SIG-M5 (cell line): ENCODE measurements around the gene RDH14.

ENCODE experiments used
- DNase-seq: peaks from one replicate; lab custom pipeline; 2025; lab: John Stamatoyannopoulos, UW

The RDH14 gene

GRCh38 chr2:18520451-18521425, 39.7 kb downstream of the RDH14 start:
- peak; percentile 1 for DNase-seq

- no peak for DNase-seq
These were observed 40.5 kb downstream of the RDH14 start for GRCh38 chr2:18519914-18520450.

- DNase-seq = no peak
These were observed 42.0 kb downstream of the RDH14 start for GRCh38 chr2:18518116-18519111.

- no peak for DNase-seq
These were observed 43.1 kb downstream of the RDH14 start for GRCh38 chr2:18517386-18517785.

- no peak for DNase-seq
These were observed 44.3 kb downstream of the RDH14 start for GRCh38 chr2:18516112-18516511.

GRCh38 chr2:18514526-18515461, 45.7 kb downstream of the RDH14 start:
- DNase-seq = no peak

GRCh38 chr2:18510775-18511174, 49.7 kb downstream of the RDH14 start:
- DNase-seq = no peak

GRCh38 chr2:18506883-18507509, 53.5 kb downstream of the RDH14 start:
- no peak for DNase-seq

GRCh38 chr2:18505703-18506341, 54.6 kb downstream of the RDH14 start:
- DNase-seq = no peak
